HG02938 (cell line): ENCODE measurements around the gene PAK4.
"Not testable (repeated sequence)": the region's sequence is repeated elsewhere in the genome, so short reads cannot be mapped to it uniquely, and the experiment has no call there.

Experiments
- ATAC-seq: cut with Tn5 transposase; IDR thresholded peaks from one replicate; pipeline ENCODE4 v1.9.1; 2021; ENCODE audit warnings: mild to moderate bottlenecking, moderate library complexity; ENCODE audit not compliant: unreplicated experiment

Gene PAK4

GRCh38 chr19:39200066-39200802 lies 74.6 kb downstream of the PAK4 start:
- no peak for ATAC-seq

GRCh38 chr19:39200803-39201115 lies 75.2 kb downstream of the PAK4 start:
- no peak for ATAC-seq

GRCh38 chr19:39202998-39203355 lies 77.4 kb downstream of the PAK4 start:
- ATAC-seq = no peak

GRCh38 chr19:39203372-39204341 lies 78.1 kb downstream of the PAK4 start, which contains the start of gene SYCN:
SYCN (minus strand) TSS chr19:39204263; CDS start chr19:39204254, 9 bp downstream.
- no peak for ATAC-seq

GRCh38 chr19:39205449-39205764 lies 79.8 kb downstream of the PAK4 start:
- no peak for ATAC-seq

- no peak for ATAC-seq
Observed at GRCh38 chr19:39206122-39206521, 80.5 kb downstream of the PAK4 start.

GRCh38 chr19:39207293-39207836 lies 81.8 kb downstream of the PAK4 start:
- ATAC-seq = no peak

- no peak for ATAC-seq
Observed at GRCh38 chr19:39208175-39208795, 82.7 kb downstream of the PAK4 start.

- ATAC-seq = no peak
Observed at GRCh38 chr19:39209196-39209595, 83.6 kb downstream of the PAK4 start.

- no peak for ATAC-seq
Observed at GRCh38 chr19:39211731-39212374, 86.3 kb downstream of the PAK4 start.

- no peak for ATAC-seq
Observed at GRCh38 chr19:39212375-39212742, 86.8 kb downstream of the PAK4 start.

- ATAC-seq = not testable (repeated sequence)
Observed at GRCh38 chr19:39215323-39215722, 89.7 kb downstream of the PAK4 start.

- ATAC-seq = no peak
Observed at GRCh38 chr19:39217094-39217493, 91.5 kb downstream of the PAK4 start.

- no peak for ATAC-seq
Observed at GRCh38 chr19:39218230-39219007, 92.8 kb downstream of the PAK4 start.

GRCh38 chr19:39219108-39219507 lies 93.5 kb downstream of the PAK4 start:
- not testable (repeated sequence) for ATAC-seq

- ATAC-seq = no peak
Observed at GRCh38 chr19:39223703-39224279, 98.2 kb downstream of the PAK4 start.

GRCh38 chr19:39224910-39225309 lies 99.3 kb downstream of the PAK4 start:
- no peak for ATAC-seq
